HL-60 (cell line): ENCODE results near the gene PTPRM.

Source experiments
- DNase-seq, 2 experiments: peaks; one replicate each; pipeline ENCODE4 v3.0.0-alpha.2; 2010 to 2020; ENCODE audit warnings: low read depth in 1 of 2, low spot score in 1 of 2
- H3K27ac ChIP-seq: fragments of 250-450 bp; sonication (Bioruptor Pico); replicated peaks from 2 replicates; pipeline ENCODE4 v1.5.1; 2020; ENCODE audit warnings: mild to moderate bottlenecking, moderate library complexity
- H3K27me3 ChIP-seq: fragments of 250-450 bp; sonication (Bioruptor Pico); 2 replicates; pipeline ENCODE4 v1.5.1; 2021; ENCODE audit warnings: mild to moderate bottlenecking, moderate library complexity; ENCODE audit not compliant: insufficient read depth, poor library complexity, severe bottlenecking
- H3K4me3 ChIP-seq: replicated peaks from 2 replicates; pipeline ENCODE4 v1.5.1; 2011; ENCODE audit warnings: mild to moderate bottlenecking, control low read depth, low read length; ENCODE audit not compliant: insufficient read depth
- GABPA ChIP-seq: IDR thresholded peaks from 2 replicates; pipeline ENCODE4 v1.6.1; 2012; ENCODE audit warnings: low read depth
- POLR2AphosphoS5 ChIP-seq: IDR thresholded peaks from 2 replicates; pipeline ENCODE4 v1.6.1; 2012; ENCODE audit warnings: low read depth
- SPI1 ChIP-seq: IDR thresholded peaks from 2 replicates; pipeline ENCODE4 v1.6.1; 2012; ENCODE audit warnings: low read depth, mild to moderate bottlenecking, borderline replicate concordance
- TF ChIP-seq, protein P1 (sequence below): IDR thresholded peaks from 2 replicates; pipeline ENCODE4 v1.6.1; 2012; ENCODE audit warnings: low read depth; ENCODE audit not compliant: insufficient replicate concordance
- TF ChIP-seq, protein P2 (sequence below): IDR thresholded peaks from one replicate; pipeline ENCODE4 v1.5.1; 2011; ENCODE audit warnings: low read length, control low read depth, inconsistent platforms; ENCODE audit not compliant: insufficient read depth

The PTPRM gene

GRCh38 chr18:8359076-8359475, 792.0 kb downstream of the PTPRM start:
- TF ChIP-seq GABPA, result no peak
- TF ChIP-seq, protein P1, sequence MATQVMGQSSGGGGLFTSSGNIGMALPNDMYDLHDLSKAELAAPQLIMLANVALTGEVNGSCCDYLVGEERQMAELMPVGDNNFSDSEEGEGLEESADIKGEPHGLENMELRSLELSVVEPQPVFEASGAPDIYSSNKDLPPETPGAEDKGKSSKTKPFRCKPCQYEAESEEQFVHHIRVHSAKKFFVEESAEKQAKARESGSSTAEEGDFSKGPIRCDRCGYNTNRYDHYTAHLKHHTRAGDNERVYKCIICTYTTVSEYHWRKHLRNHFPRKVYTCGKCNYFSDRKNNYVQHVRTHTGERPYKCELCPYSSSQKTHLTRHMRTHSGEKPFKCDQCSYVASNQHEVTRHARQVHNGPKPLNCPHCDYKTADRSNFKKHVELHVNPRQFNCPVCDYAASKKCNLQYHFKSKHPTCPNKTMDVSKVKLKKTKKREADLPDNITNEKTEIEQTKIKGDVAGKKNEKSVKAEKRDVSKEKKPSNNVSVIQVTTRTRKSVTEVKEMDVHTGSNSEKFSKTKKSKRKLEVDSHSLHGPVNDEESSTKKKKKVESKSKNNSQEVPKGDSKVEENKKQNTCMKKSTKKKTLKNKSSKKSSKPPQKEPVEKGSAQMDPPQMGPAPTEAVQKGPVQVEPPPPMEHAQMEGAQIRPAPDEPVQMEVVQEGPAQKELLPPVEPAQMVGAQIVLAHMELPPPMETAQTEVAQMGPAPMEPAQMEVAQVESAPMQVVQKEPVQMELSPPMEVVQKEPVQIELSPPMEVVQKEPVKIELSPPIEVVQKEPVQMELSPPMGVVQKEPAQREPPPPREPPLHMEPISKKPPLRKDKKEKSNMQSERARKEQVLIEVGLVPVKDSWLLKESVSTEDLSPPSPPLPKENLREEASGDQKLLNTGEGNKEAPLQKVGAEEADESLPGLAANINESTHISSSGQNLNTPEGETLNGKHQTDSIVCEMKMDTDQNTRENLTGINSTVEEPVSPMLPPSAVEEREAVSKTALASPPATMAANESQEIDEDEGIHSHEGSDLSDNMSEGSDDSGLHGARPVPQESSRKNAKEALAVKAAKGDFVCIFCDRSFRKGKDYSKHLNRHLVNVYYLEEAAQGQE, result no peak
- TF ChIP-seq, protein P2, sequence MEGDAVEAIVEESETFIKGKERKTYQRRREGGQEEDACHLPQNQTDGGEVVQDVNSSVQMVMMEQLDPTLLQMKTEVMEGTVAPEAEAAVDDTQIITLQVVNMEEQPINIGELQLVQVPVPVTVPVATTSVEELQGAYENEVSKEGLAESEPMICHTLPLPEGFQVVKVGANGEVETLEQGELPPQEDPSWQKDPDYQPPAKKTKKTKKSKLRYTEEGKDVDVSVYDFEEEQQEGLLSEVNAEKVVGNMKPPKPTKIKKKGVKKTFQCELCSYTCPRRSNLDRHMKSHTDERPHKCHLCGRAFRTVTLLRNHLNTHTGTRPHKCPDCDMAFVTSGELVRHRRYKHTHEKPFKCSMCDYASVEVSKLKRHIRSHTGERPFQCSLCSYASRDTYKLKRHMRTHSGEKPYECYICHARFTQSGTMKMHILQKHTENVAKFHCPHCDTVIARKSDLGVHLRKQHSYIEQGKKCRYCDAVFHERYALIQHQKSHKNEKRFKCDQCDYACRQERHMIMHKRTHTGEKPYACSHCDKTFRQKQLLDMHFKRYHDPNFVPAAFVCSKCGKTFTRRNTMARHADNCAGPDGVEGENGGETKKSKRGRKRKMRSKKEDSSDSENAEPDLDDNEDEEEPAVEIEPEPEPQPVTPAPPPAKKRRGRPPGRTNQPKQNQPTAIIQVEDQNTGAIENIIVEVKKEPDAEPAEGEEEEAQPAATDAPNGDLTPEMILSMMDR, result no peak
- TF ChIP-seq SPI1, result no peak
- no peak for TF ChIP-seq POLR2AphosphoS5
- no peak overlapping the region for H3K4me3 ChIP-seq
- H3K27me3 ChIP-seq, result peaks cover 19% of the 10 kb centered on the region
- no peak for DNase-seq
- no peak overlapping the region for H3K27ac ChIP-seq

- Histone ChIP-seq H3K27ac (no peak overlapping the region), H3K4me3 (no peak overlapping the region), H3K27me3 (peaks cover 19% of the 10 kb centered on the region)
- no peak for DNase-seq
- no peak for TF ChIP-seq SPI1
- TF ChIP-seq, protein P1, result no peak
- TF ChIP-seq, protein P2, result no peak
- no peak for TF ChIP-seq GABPA
- TF ChIP-seq POLR2AphosphoS5, result no peak
Measured at GRCh38 chr18:8359481-8359880, 792.4 kb downstream of the PTPRM start.

DNA sequence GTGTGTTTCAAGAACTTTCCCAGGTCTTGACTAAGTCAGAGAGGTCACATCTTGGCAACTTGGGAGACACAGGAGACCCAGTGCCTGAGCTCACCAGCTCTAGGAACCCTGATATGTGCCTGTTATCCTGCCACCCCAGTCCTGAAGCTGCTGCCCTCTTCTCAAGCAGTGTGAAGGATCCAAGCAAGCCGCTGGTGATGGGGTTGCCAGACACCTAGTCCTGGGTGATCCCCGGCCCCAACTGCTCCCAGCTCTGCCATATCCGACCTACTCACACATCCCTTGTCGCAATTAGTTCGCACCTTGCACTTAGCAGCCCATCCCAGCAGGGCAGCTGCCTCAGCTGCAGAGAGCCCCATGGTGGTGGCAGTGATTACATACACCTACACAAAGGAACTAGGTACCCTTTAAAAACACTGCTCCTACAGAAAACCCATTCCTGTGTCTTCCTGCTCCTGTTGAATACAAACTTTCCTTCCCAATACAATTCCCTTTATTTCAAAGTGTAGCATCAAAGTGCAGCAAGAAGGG, 794.9 kb downstream of the PTPRM start:
- TF ChIP-seq POLR2AphosphoS5, result no peak
- TF ChIP-seq, protein P1, result no peak
- TF ChIP-seq, protein P2, result no peak
- no peak for TF ChIP-seq GABPA
- DNase-seq, result no peak
- Histone ChIP-seq H3K27ac (no peak overlapping the region), H3K4me3 (no peak overlapping the region), H3K27me3 (peaks cover 31% of the 10 kb centered on the region)
